HK-2 (cell line): ENCODE results near the gene PRICKLE4.

Experiments used
- DNase-seq: peaks from one replicate; pipeline ENCODE4 v3.0.0-alpha.2; 2018; ENCODE audit not compliant: unreplicated experiment

Gene PRICKLE4

GRCh38 chr6:41780551-41781365, at the start of gene PRICKLE4:
PRICKLE4 (plus strand) TSS chr6:41780782; CDS start chr6:41783474, 2,692 bp downstream.
- DNase-seq, result peak; percentile 44

GRCh38 chr6:41731561-41732086, 49.0 kb upstream of the PRICKLE4 start:
- no peak for DNase-seq

GRCh38 chr6:41732149-41732548, 48.4 kb upstream of the PRICKLE4 start:
- no peak for DNase-seq

- DNase-seq, result peak; percentile 39
Measured at GRCh38 chr6:41732591-41733359, 47.8 kb upstream of the PRICKLE4 start.

GRCh38 chr6:41733360-41733706, 47.2 kb upstream of the PRICKLE4 start:
- DNase-seq, result no peak

- DNase-seq, result peak; percentile 74
Measured at GRCh38 chr6:41733707-41734665, 46.6 kb upstream of the PRICKLE4 start.

GRCh38 chr6:41734666-41735426, 45.7 kb upstream of the PRICKLE4 start:
- peak; percentile 69 for DNase-seq

GRCh38 chr6:41735427-41736185, 45.0 kb upstream of the PRICKLE4 start, which contains the start of gene TFEB:
TFEB (minus strand) TSS chr6:41735608; CDS start chr6:41691213, 44,395 bp downstream.
- DNase-seq, result peak; percentile 91

- no peak for DNase-seq
Measured at GRCh38 chr6:41736186-41736733, 44.3 kb upstream of the PRICKLE4 start.

- no peak for DNase-seq
Measured at GRCh38 chr6:41736800-41737555, 43.6 kb upstream of the PRICKLE4 start.

GRCh38 chr6:41737591-41738130, 42.9 kb upstream of the PRICKLE4 start:
- DNase-seq, result no peak

GRCh38 chr6:41739041-41739440, 41.5 kb upstream of the PRICKLE4 start:
- no peak for DNase-seq

GRCh38 chr6:41740366-41741162, 40.0 kb upstream of the PRICKLE4 start:
- no peak for DNase-seq

- DNase-seq, result no peak
Measured at GRCh38 chr6:41741625-41742490, 38.7 kb upstream of the PRICKLE4 start.

- DNase-seq, result no peak
Measured at GRCh38 chr6:41743406-41744235, 37.0 kb upstream of the PRICKLE4 start.

GRCh38 chr6:41744236-41744787, 36.3 kb upstream of the PRICKLE4 start:
- DNase-seq, result no peak
